Activated B cell treated with CpG ODN at 0.5 μM for 24 hours (primary cell): ENCODE measurements around the gene CMC1. TPM values are rescaled to one million over a fixed set of nuclear protein-coding genes. Genes with fewer than 3 reads are reported as not detected.

Experiments
- ATAC-seq: fragments of 200-7000 bp; cut with Tn5 transposase; one replicate; pipeline ENCODE4 v1.10.0; 2021; ENCODE audit warnings: low read depth, mild to moderate bottlenecking, moderate library complexity
- CTCF ChIA-PET: fragments of 350-600 bp; sonication (Branson Sonifier 250); formaldehyde crosslinking; loops from one replicate; lab custom pipeline; 2021; ENCODE audit warnings: antibody characterized with exemption; lab: Charles Lee
- POLR2A ChIA-PET: fragments of 350-600 bp; sonication (Branson Sonifier 250); formaldehyde crosslinking; loops from one replicate; lab custom pipeline; 2021; ENCODE audit warnings: antibody characterized with exemption; lab: Charles Lee
- DNase-seq: peaks from one replicate; pipeline ENCODE4 v3.0.0; 2022
- H3K27ac Mint-ChIP-seq: one replicate; pipeline ENCODE4 v1.8.0; 2020; ENCODE audit warnings: mixed read lengths
- H3K27me3 Mint-ChIP-seq: one replicate; pipeline ENCODE4 v1.8.0; 2021; ENCODE audit warnings: mixed read lengths
- H3K36me3 Mint-ChIP-seq: one replicate; pipeline ENCODE4 v1.8.0; 2021; ENCODE audit warnings: low read depth, mixed read lengths
- H3K4me1 Mint-ChIP-seq: one replicate; pipeline ENCODE4 v1.8.0; 2021; ENCODE audit warnings: mixed read lengths
- H3K4me3 Mint-ChIP-seq: one replicate; pipeline ENCODE4 v1.8.0; 2020; ENCODE audit warnings: mild to moderate bottlenecking, mixed read lengths
- H3K9me3 Mint-ChIP-seq: one replicate; pipeline ENCODE4 v1.8.0; 2020; ENCODE audit warnings: mixed read lengths
- CTCF ChIP-seq: fragments of 200-600 bp; IDR thresholded peaks from one replicate; pipeline ENCODE4 v1.8.0; 2022; ENCODE audit warnings: antibody characterized with exemption, mild to moderate bottlenecking
- intact Hi-C: fragments of 100-400 bp; cut with micrococcal nuclease; formaldehyde crosslinking; loops from one replicate; pipeline ENCODE4 v1.15.1; 2024
- total RNA-seq: library from RNA; stranded (reverse); gene quantifications from 2 replicates; pipeline ENCODE4 v1.2.3, GENCODE V29; 2022

Gene CMC1
- total RNA-seq, 1 donor from 2014 or later = 14.2 TPM

GRCh38 chr3:28273837-28274236, 32.4 kb downstream of the CMC1 start:
- no peak for ATAC-seq
- peaks cover 19% of the 10 kb centered on the region for H3K9me3 Mint-ChIP-seq
- intact Hi-C loops = no loop called here
- TF ChIP-seq CTCF = no peak
- H3K27ac Mint-ChIP-seq = no peak overlapping the region
- DNase-seq = no peak
- H3K27me3 Mint-ChIP-seq = no peaks in the 10 kb centered on the region
- H3K36me3 Mint-ChIP-seq = peaks cover 65% of the 10 kb centered on the region
- no peak overlapping the region for H3K4me3 Mint-ChIP-seq
- ChIA-PET POLR2A (no interaction called here), CTCF (no interaction called here)
- peaks cover 11% of the 10 kb centered on the region for H3K4me1 Mint-ChIP-seq

GRCh38 chr3:28278918-28279317, 37.5 kb downstream of the CMC1 start:
- ATAC-seq = no peak
- ChIA-PET POLR2A (no interaction called here), CTCF (no interaction called here)
- Mint-ChIP-seq H3K27ac (no peak overlapping the region), H3K4me3 (no peak overlapping the region), H3K27me3 (no peaks in the 10 kb centered on the region), H3K9me3 (peaks cover 5% of the 10 kb centered on the region), H3K36me3 (peaks cover 27% of the 10 kb centered on the region), H3K4me1 (peaks cover 4% of the 10 kb centered on the region)
- intact Hi-C loops = no loop called here
- no peak for DNase-seq
- no peak for TF ChIP-seq CTCF

- no peak for TF ChIP-seq CTCF
- no peak overlapping the region for H3K4me3 Mint-ChIP-seq
- ATAC-seq = no peak
- POLR2A ChIA-PET = no interaction called here
- no peak overlapping the region for H3K27ac Mint-ChIP-seq
- no peak for DNase-seq
- H3K27me3 Mint-ChIP-seq = no peaks in the 10 kb centered on the region
- CTCF ChIA-PET = no interaction called here
- H3K4me1 Mint-ChIP-seq = no peaks in the 10 kb centered on the region
- H3K36me3 Mint-ChIP-seq = peaks cover 19% of the 10 kb centered on the region
- intact Hi-C loops = loop anchor here (5.0 kb wide), 1 partner anchor 32 kb away; no protein-coding TSS in a partner anchor
- no peaks in the 10 kb centered on the region for H3K9me3 Mint-ChIP-seq
Measured at GRCh38 chr3:28279770-28280169, 38.4 kb downstream of the CMC1 start.

GRCh38 chr3:28280781-28281180, 39.4 kb downstream of the CMC1 start:
- H3K27ac Mint-ChIP-seq = no peak overlapping the region
- no peaks in the 10 kb centered on the region for H3K27me3 Mint-ChIP-seq
- H3K4me1 Mint-ChIP-seq = no peaks in the 10 kb centered on the region
- ATAC-seq (no peak), DNase-seq (no peak)
- intact Hi-C loops = loop anchor here (5.0 kb wide), 1 partner anchor 33 kb away; no protein-coding TSS in a partner anchor
- H3K36me3 Mint-ChIP-seq = peaks cover 12% of the 10 kb centered on the region
- CTCF ChIA-PET = no interaction called here
- no peak overlapping the region for H3K4me3 Mint-ChIP-seq
- H3K9me3 Mint-ChIP-seq = no peaks in the 10 kb centered on the region
- POLR2A ChIA-PET = no interaction called here
- no peak for TF ChIP-seq CTCF

- ATAC-seq = peak; percentile 28
Measured at GRCh38 chr3:28286595-28286994, 45.2 kb downstream of the CMC1 start.

More at GRCh38 chr3:28286595-28286994, 45.2 kb downstream of the CMC1 start:
- CTCF ChIA-PET = no interaction called here
- Mint-ChIP-seq H3K27ac (no peak overlapping the region), H3K4me1 (no peaks in the 10 kb centered on the region), H3K27me3 (no peaks in the 10 kb centered on the region), H3K36me3 (peaks cover 12% of the 10 kb centered on the region), H3K4me3 (no peak overlapping the region), H3K9me3 (peaks cover 2% of the 10 kb centered on the region)
- no peak for DNase-seq
- TF ChIP-seq CTCF = no peak
- intact Hi-C loops = loop anchor here (2.0 kb wide), 1 partner anchor 574 kb away; no protein-coding TSS in a partner anchor
- POLR2A ChIA-PET = no interaction called here
